ENCODE results near the gene FIGNL2. TPM values are rescaled to one million over a fixed set of nuclear protein-coding genes. Genes with fewer than 3 reads are reported as not detected.

FIGNL2 gene
- total RNA-seq, 1 donor from 2014 or later: 0.30 TPM

DNA sequence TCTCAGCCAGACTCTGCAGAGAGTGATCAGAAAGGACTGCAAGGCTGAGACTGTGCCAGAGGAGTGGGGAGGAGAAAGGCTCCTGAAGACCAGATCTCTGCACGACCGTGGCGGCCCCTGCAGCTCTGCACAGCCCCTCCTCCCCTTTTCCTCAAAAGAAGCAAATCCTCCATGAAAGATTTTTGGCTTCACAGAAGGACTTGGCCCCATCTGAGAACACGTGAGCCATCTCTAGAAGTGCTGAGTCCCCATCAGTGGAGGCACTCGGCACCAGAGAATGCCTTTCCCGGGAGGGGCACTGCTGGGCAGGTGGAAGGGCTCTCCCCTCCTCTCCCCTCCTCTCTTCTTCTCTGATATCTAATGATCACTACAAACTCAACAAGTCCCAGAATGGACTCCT, 6.8 kb downstream of the FIGNL2 start:
- H3K4me3 Mint-ChIP-seq (ENCODE audit: unreplicated experiment): no peak overlapping the region
- H3K36me3 Mint-ChIP-seq (ENCODE audit: low read depth): no peaks in the 10 kb centered on the region
- H3K27me3 Mint-ChIP-seq (ENCODE audit: low read depth): peaks cover 56% of the 10 kb centered on the region
- no peak for TF ChIP-seq CTCF (IDR thresholded peaks at IDR 0.05)
- H3K27ac Mint-ChIP-seq (ENCODE audit: unreplicated experiment): no peak overlapping the region
- H3K9me3 Mint-ChIP-seq (ENCODE audit: low read depth): no peaks in the 10 kb centered on the region
- DNase-seq (ENCODE audit: low spot score): no peak
- H3K4me1 Mint-ChIP-seq (ENCODE audit: low read depth): peaks cover 2% of the 10 kb centered on the region

DNA sequence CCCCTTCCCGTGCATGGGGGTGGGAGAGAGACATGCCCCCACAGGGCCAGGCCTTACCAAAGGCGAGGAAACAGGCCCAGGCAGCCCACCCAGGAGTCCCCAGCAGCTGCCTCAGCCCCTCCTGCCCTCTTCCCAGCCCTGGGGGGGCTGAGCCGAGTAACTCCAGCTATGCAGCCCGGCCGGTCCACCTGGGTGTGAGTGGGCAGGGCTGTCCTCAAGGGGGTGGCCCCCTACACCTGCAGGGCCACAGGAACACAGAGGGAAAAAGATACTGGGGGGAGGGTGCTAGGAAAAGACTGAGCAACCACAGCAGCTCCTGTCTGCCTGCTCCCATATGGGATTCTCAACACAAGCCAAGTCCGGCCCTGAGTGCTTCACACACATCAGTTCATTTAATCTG, 7.6 kb downstream of the FIGNL2 start:
- Mint-ChIP-seq H3K4me3 (ENCODE audit: unreplicated experiment) (no peak overlapping the region), H3K27ac (ENCODE audit: unreplicated experiment) (no peak overlapping the region), H3K9me3 (ENCODE audit: low read depth) (no peaks in the 10 kb centered on the region), H3K27me3 (ENCODE audit: low read depth) (peaks cover 55% of the 10 kb centered on the region), H3K4me1 (ENCODE audit: low read depth) (no peaks in the 10 kb centered on the region), H3K36me3 (ENCODE audit: low read depth) (no peaks in the 10 kb centered on the region)
- no peak for TF ChIP-seq CTCF (IDR thresholded peaks at IDR 0.05)
- DNase-seq (ENCODE audit: low spot score): no peak

- H3K27ac Mint-ChIP-seq (ENCODE audit: unreplicated experiment): no peak overlapping the region
- no peaks in the 10 kb centered on the region for H3K4me1 Mint-ChIP-seq (ENCODE audit: low read depth)
- no peaks in the 10 kb centered on the region for H3K9me3 Mint-ChIP-seq (ENCODE audit: low read depth)
- H3K36me3 Mint-ChIP-seq (ENCODE audit: low read depth): no peaks in the 10 kb centered on the region
- H3K27me3 Mint-ChIP-seq (ENCODE audit: low read depth): peaks cover 49% of the 10 kb centered on the region
- DNase-seq (ENCODE audit: low spot score): no peak
- no peak overlapping the region for H3K4me3 Mint-ChIP-seq (ENCODE audit: unreplicated experiment)
- TF ChIP-seq CTCF (IDR thresholded peaks at IDR 0.05): no peak
Observed at GRCh38 chr12:51839310-51839947, 9.1 kb downstream of the FIGNL2 start.

DNA sequence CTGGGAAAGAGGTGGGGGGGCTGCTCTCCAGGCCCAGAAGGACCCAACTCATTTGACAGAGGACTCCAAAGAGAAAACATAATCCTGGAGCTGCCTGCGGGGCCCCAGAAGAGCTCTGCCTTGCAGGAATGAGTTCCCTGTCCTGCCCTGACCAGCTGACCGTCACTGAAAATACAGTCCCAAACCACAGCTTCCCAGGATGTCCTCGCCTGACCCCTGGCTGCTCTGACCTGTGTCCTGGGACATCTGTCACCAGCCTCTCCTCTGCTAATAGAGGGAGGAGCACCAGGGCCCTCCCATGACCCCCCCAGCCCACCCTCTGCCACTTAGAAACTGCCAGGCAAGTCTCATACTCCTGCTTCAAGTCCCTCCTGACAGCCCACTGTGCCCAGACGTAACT, 9.8 kb downstream of the FIGNL2 start:
- no peak for TF ChIP-seq CTCF (IDR thresholded peaks at IDR 0.05)
- Mint-ChIP-seq H3K27me3 (ENCODE audit: low read depth) (peaks cover 47% of the 10 kb centered on the region), H3K4me1 (ENCODE audit: low read depth) (no peaks in the 10 kb centered on the region), H3K27ac (ENCODE audit: unreplicated experiment) (no peak overlapping the region), H3K4me3 (ENCODE audit: unreplicated experiment) (no peak overlapping the region), H3K36me3 (ENCODE audit: low read depth) (no peaks in the 10 kb centered on the region), H3K9me3 (ENCODE audit: low read depth) (no peaks in the 10 kb centered on the region)
- DNase-seq (ENCODE audit: low spot score): no peak

- Mint-ChIP-seq H3K4me3 (ENCODE audit: unreplicated experiment) (no peak overlapping the region), H3K4me1 (ENCODE audit: low read depth) (no peaks in the 10 kb centered on the region), H3K27ac (ENCODE audit: unreplicated experiment) (no peak overlapping the region), H3K27me3 (ENCODE audit: low read depth) (peaks cover 51% of the 10 kb centered on the region), H3K9me3 (ENCODE audit: low read depth) (no peaks in the 10 kb centered on the region), H3K36me3 (ENCODE audit: low read depth) (no peaks in the 10 kb centered on the region)
- no peak for TF ChIP-seq CTCF (IDR thresholded peaks at IDR 0.05)
- no peak for DNase-seq (ENCODE audit: low spot score)
Observed at GRCh38 chr12:51838036-51838435, 10.5 kb downstream of the FIGNL2 start.
